Esophagus squamous epithelium (tissue), 5 donors: Measurements from ENCODE around the gene CBX4. TPM values are rescaled to one million over a fixed set of nuclear protein-coding genes. Genes with fewer than 3 reads are reported as not detected.
A peak's percentile ranks its signal among the peaks of the same experiment; 100 is the strongest.

ENCODE experiments used
- DNase-seq: peaks from one replicate; lab custom pipeline; 2025; lab: John Stamatoyannopoulos, UW
- H3K27ac ChIP-seq, 4 donors: fragments of 200-600 bp; sonication (generic); one replicate each; pipeline ENCODE4 v1.5.1; 2016 to 2019; ENCODE audit warnings: mild to moderate bottlenecking in 1 of 4
- H3K27me3 ChIP-seq, 4 donors: fragments of 200-600 bp; sonication (generic); 1 replicate in 3 of 4; 2 replicates in 1 of 4; pipeline versions ENCODE4 v1.5.1 to v1.6.0; 2017 to 2021; ENCODE audit warnings: antibody characterized with exemption in 1 of 4
- H3K36me3 ChIP-seq, 3 donors: fragments of 200-600 bp; sonication (generic); one replicate each; pipeline ENCODE4 v1.5.1; 2016 to 2019
- H3K4me1 ChIP-seq, 3 donors: fragments of 200-600 bp; sonication (generic); one replicate each; pipeline ENCODE4 v1.5.1; 2017 to 2019
- H3K4me3 ChIP-seq, 4 donors: fragments of 200-600 bp; sonication (generic); 1 replicate in 3 of 4; 2 replicates in 1 of 4; pipeline ENCODE4 v1.5.1; 2016 to 2019; ENCODE audit warnings: mild to moderate bottlenecking in 2 of 4, moderate library complexity in 1 of 4
- H3K9me3 ChIP-seq, 3 donors: fragments of 200-600 bp; sonication (generic); one replicate each; pipeline ENCODE4 v1.5.1; 2016 to 2019
- CTCF ChIP-seq, 6 experiments: fragments of 450-650 bp in 4 of 6; fragments of 200-600 bp in 2 of 6; sonication (generic) in 2 of 6; IDR thresholded peaks; one replicate each; pipeline ENCODE4 v1.5.1; 2016 to 2019; ENCODE audit warnings: antibody characterized with exemption in 6 of 6, mild to moderate bottlenecking in 4 of 6, moderate library complexity in 4 of 6
- POLR2A ChIP-seq, 4 donors: fragments of 450-650 bp; IDR thresholded peaks; one replicate each; pipeline ENCODE4 v1.6.1; 2017; ENCODE audit warnings: antibody characterized with exemption in 4 of 4, mild to moderate bottlenecking in 4 of 4, moderate library complexity in 3 of 4
- WGBS, 2 donors: methylation state at CpG; one replicate each; pipeline ENCODE4 v1.1.5; 2018; 5-methylcytosine and 5-hydroxymethylcytosine counted together
- intact Hi-C: fragments of 100-400 bp; cut with DNase I; formaldehyde crosslinking; loops from one replicate; pipeline ENCODE4 v1.15.0; 2022
- total RNA-seq, 4 donors: library from RNA; depleted of rRNA; stranded (reverse); fragments of >200 nt; gene quantifications; one replicate each; pipeline ENCODE4 v1.1.0, GENCODE V29; 2016
- donor health status: DM: yes; HTN: yes; CAD: no.

The CBX4 gene
- total RNA-seq, 4 donors from 2014 or later, result 9.0 to 26.3 (median 17.1) TPM

- intact Hi-C loops, result no loop called here
- H3K9me3 ChIP-seq, result no peaks in the 10 kb centered on the region
- TF ChIP-seq CTCF (IDR thresholded peaks at IDR 0.05) (no peak), POLR2A (IDR thresholded peaks at IDR 0.05) (no peak)
- 10 to 11% methylated on average over 21 to 22 of the region's 22 CpGs for WGBS, 2 donors
- H3K27me3 ChIP-seq, result peaks cover 48 to 100% (median 86%) of the 10 kb centered on the region in 4 donors
- peaks cover 34 to 66% (median 60%) of the 10 kb centered on the region in 3 donors for H3K4me1 ChIP-seq
- H3K27ac ChIP-seq, result no peak overlapping the region
- no peak overlapping the region for H3K4me3 ChIP-seq
- DNase-seq, result no peak
- H3K36me3 ChIP-seq, result no peaks in the 10 kb centered on the region
Observed at GRCh38 chr17:79804856-79805696, 34.2 kb downstream of the CBX4 start.

- TF ChIP-seq CTCF (IDR thresholded peaks at IDR 0.05) (no peak), POLR2A (IDR thresholded peaks at IDR 0.05) (no peak)
- peak overlapping the region in 3 of 4 donors; percentile 10 to 52 (median 33) for H3K4me3 ChIP-seq
Observed at GRCh38 chr17:79803997-79804855, 35.0 kb downstream of the CBX4 start.

GRCh38 chr17:79803421-79803996, 35.7 kb downstream of the CBX4 start:
- Histone ChIP-seq H3K4me3 (peak overlapping the region in 2 of 4 donors; percentile 33 to 52), H3K4me1 (peaks cover 48 to 68% (median 66%) of the 10 kb centered on the region in 3 donors), H3K36me3 (no peaks in the 10 kb centered on the region), H3K27ac (no peak overlapping the region), H3K9me3 (no peaks in the 10 kb centered on the region), H3K27me3 (peaks cover 53 to 100% (median 91%) of the 10 kb centered on the region in 4 donors)
- TF ChIP-seq CTCF (IDR thresholded peaks at IDR 0.05) (no peak), POLR2A (IDR thresholded peaks at IDR 0.05) (no peak)
- WGBS, 2 donors, result 10 to 17% methylated on average over 10 to 12 of the region's 31 CpGs
- intact Hi-C loops, result no loop called here
- DNase-seq, result no peak

More at GRCh38 chr17:79803997-79804855, 35.0 kb downstream of the CBX4 start:
- intact Hi-C loops, result no loop called here
- Histone ChIP-seq H3K9me3 (no peaks in the 10 kb centered on the region), H3K4me1 (peaks cover 40 to 66% (median 61%) of the 10 kb centered on the region in 3 donors), H3K27ac (no peak overlapping the region), H3K27me3 (peaks cover 47 to 100% (median 89%) of the 10 kb centered on the region in 4 donors), H3K36me3 (no peaks in the 10 kb centered on the region)
- 3% methylated on average over 13 to 15 of the region's 76 CpGs for WGBS, 2 donors
- no peak for DNase-seq

- DNase-seq, result no peak
- WGBS, 2 donors, result 5 to 20% methylated on average over 1 to 19 of the region's 57 CpGs
- intact Hi-C loops, result no loop called here
- Histone ChIP-seq H3K27ac (no peak overlapping the region), H3K4me3 (no peak overlapping the region), H3K9me3 (no peaks in the 10 kb centered on the region), H3K36me3 (no peaks in the 10 kb centered on the region), H3K4me1 (peaks cover 54 to 74% (median 72%) of the 10 kb centered on the region in 3 donors), H3K27me3 (peaks cover 48 to 100% (median 95%) of the 10 kb centered on the region in 4 donors)
- no peak for TF ChIP-seq POLR2A (IDR thresholded peaks at IDR 0.05)
- TF ChIP-seq CTCF (IDR thresholded peaks at IDR 0.05), result no peak
Observed at GRCh38 chr17:79802736-79803420, 36.4 kb downstream of the CBX4 start.
